GM12878 (cell line): ENCODE data around the gene PDZK1IP1.

Experiments
- ATF7 ChIP-seq: fragments of 450-650 bp; IDR thresholded peaks from 2 replicates; pipeline ENCODE4 v1.6.1; 2016; ENCODE audit warnings: low read depth, mild to moderate bottlenecking
- CHD4 ChIP-seq: fragments of 200-600 bp; sonication (generic); IDR thresholded peaks from 2 replicates; pipeline ENCODE4 v1.6.1; 2016; ENCODE audit warnings: mild to moderate bottlenecking
- FOXK2 ChIP-seq: fragments of 450-650 bp; IDR thresholded peaks from 2 replicates; pipeline ENCODE4 v1.6.1; 2017; ENCODE audit warnings: mild to moderate bottlenecking, moderate library complexity
- MTA3 ChIP-seq: IDR thresholded peaks from 2 replicates; pipeline ENCODE4 v1.6.1; 2012; ENCODE audit warnings: low read length, inconsistent platforms, borderline replicate concordance
- MXI1 ChIP-seq: fragments of 150-350 bp; IDR thresholded peaks from 2 replicates; pipeline ENCODE4 v1.6.1; 2011; ENCODE audit warnings: low read depth, mild to moderate bottlenecking, inconsistent platforms, low read length, improper control_type of control experiment
- MYC ChIP-seq: IDR thresholded peaks from 2 replicates; pipeline ENCODE4 v1.6.1; 2011; ENCODE audit warnings: mild to moderate bottlenecking, low read length, moderate library complexity, inconsistent platforms; ENCODE audit not compliant: insufficient read depth, insufficient replicate concordance, insufficient read length, severe bottlenecking
- NFIC ChIP-seq: IDR thresholded peaks from 2 replicates; pipeline ENCODE4 v1.6.1; 2012; ENCODE audit warnings: low read depth, mild to moderate bottlenecking, inconsistent platforms, low read length, moderate library complexity
- NR2C2 ChIP-seq: IDR thresholded peaks from 2 replicates; pipeline ENCODE4 v1.6.1; 2011; ENCODE audit warnings: borderline replicate concordance, low read depth; ENCODE audit not compliant: control insufficient read depth, insufficient read length
- POLR2AphosphoS5 ChIP-seq: IDR thresholded peaks from 2 replicates; pipeline ENCODE4 v1.6.1; 2011; ENCODE audit warnings: mild to moderate bottlenecking, low read length, inconsistent platforms
- RFX5 ChIP-seq: IDR thresholded peaks from 2 replicates; pipeline ENCODE4 v1.6.1; 2011; ENCODE audit warnings: low read depth, low read length, improper control_type of control experiment
- SMC3 ChIP-seq: IDR thresholded peaks from 2 replicates; pipeline ENCODE4 v1.6.1; 2011; ENCODE audit warnings: low read length, improper control_type of control experiment, borderline replicate concordance
- YY1 ChIP-seq: IDR thresholded peaks from 2 replicates; pipeline ENCODE4 v1.6.1; 2011; ENCODE audit warnings: low read depth, mild to moderate bottlenecking, low read length
- TF ChIP-seq, protein P1 (sequence below): fragments of 150-350 bp; IDR thresholded peaks from 2 replicates; pipeline ENCODE4 v1.6.1; 2014; ENCODE audit warnings: mild to moderate bottlenecking, low read depth, low read length
- TF ChIP-seq, protein P2 (sequence below): fragments of 450-650 bp; formaldehyde crosslinking; IDR thresholded peaks from 2 replicates; pipeline ENCODE4 v1.4.0; 2022; ENCODE audit warnings: mild to moderate bottlenecking, moderate library complexity

DNA sequence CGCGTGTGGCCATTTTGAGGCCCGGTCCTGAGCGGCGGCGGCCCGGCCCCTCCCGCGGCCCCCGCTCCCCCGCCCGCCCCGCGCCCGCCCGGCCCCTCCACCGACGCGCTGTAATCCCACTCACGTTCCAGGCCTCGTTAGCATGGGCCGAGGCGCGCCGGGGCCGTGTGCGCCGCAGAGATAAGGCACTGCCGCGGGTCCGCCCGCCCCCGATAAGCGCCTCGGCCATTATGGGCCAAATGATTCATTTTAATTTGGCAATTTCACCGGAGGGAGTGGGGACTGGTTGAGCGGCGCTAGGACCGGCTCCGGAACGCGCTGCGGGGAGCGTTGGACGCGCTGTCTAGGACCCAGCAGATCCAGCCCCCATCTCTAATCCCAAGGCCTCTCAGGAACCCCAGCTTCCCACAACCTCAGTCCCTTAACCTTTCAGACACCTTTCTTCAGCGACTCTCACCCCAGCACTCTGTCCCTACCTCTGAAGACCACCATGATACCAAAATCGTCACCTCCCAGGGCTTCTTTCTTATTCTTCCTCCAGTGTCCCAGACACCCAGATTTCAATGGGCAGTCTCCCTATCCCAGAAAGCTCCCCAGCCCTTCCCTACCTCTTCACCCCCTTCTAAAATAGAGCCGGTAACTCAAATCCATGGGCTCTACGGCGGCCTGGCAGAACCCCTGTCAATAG lies 42.5 kb upstream of the PDZK1IP1 start, which contains the start of gene TAL1:
- TF ChIP-seq ATF7, result no peak
- TF ChIP-seq NR2C2, result no peak
- no peak for TF ChIP-seq MTA3
- no peak for TF ChIP-seq POLR2AphosphoS5
- TF ChIP-seq MYC, result no peak
- TF ChIP-seq FOXK2, result no peak
- TF ChIP-seq MXI1, result no peak
- no peak for TF ChIP-seq NFIC
- TF ChIP-seq YY1, result no peak
- no peak for TF ChIP-seq CHD4
- TF ChIP-seq, protein P1, sequence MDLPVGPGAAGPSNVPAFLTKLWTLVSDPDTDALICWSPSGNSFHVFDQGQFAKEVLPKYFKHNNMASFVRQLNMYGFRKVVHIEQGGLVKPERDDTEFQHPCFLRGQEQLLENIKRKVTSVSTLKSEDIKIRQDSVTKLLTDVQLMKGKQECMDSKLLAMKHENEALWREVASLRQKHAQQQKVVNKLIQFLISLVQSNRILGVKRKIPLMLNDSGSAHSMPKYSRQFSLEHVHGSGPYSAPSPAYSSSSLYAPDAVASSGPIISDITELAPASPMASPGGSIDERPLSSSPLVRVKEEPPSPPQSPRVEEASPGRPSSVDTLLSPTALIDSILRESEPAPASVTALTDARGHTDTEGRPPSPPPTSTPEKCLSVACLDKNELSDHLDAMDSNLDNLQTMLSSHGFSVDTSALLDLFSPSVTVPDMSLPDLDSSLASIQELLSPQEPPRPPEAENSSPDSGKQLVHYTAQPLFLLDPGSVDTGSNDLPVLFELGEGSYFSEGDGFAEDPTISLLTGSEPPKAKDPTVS, result no peak
- TF ChIP-seq RFX5, result no peak
- TF ChIP-seq, protein P2, sequence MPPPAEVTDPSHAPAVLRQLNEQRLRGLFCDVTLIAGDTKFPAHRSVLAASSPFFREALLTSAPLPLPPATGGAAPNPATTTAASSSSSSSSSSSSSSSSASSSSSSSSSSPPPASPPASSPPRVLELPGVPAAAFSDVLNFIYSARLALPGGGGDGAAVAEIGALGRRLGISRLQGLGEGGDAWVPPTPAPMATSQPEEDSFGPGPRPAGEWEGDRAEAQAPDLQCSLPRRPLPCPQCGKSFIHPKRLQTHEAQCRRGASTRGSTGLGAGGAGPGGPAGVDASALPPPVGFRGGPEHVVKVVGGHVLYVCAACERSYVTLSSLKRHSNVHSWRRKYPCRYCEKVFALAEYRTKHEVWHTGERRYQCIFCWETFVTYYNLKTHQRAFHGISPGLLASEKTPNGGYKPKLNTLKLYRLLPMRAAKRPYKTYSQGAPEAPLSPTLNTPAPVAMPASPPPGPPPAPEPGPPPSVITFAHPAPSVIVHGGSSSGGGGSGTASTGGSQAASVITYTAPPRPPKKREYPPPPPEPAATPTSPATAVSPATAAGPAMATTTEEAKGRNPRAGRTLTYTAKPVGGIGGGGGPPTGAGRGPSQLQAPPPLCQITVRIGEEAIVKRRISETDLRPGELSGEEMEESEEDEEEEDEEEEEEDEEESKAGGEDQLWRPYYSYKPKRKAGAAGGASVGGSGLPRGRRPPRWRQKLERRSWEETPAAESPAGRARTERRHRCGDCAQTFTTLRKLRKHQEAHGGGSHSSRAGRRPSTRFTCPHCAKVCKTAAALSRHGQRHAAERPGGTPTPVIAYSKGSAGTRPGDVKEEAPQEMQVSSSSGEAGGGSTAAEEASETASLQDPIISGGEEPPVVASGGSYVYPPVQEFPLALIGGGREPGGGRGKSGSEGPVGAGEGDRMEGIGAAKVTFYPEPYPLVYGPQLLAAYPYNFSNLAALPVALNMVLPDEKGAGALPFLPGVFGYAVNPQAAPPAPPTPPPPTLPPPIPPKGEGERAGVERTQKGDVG (CRISPR knock-in tag), result no peak
- TF ChIP-seq SMC3, result no peak
